SW480 (cell line): ENCODE measurements around the gene NPY.

Experiments used
- DNase-seq: peaks from one replicate; pipeline ENCODE4 v3.0.0-alpha.2; 2016; ENCODE audit warnings: low spot score

NPY gene

DNA sequence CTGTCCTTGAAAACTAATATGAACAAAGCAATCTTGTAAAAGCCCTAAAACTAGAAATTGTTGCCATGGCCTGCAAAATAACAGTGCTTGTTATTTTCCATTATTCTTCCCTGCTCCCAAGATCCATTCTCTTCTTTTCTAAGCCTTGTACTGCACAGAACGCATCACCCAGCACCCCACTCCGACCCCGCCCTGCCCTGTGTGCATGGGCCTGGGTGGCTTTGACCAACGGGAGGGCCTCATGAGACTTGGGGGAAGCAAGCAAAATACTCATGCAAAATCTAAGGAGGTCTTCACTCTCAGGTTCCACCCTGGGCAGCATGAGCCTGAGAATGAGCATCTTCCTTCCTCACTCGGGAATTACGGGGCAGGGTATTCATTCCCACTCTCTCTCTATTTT is 32.4 kb downstream of the NPY start:
- no peak for DNase-seq

DNA sequence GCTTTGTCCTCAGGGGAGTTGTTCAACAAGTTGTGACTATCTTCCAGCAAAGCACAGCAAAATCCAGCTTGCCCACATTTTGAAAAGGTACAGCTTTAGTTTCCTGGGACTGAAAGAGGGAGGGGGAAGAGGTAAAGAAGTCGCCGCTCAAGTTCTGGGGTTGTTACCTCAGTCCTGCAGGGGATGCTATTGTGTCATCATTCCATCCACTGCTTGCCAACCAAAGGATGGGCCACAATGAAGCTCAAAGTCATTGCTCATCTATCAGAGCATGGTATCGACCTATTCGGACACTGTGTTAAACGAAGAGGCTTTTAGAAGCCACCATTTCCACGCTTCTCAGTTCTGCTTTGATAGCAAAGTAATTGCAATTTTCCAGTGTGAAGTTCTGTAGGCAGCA is 34.3 kb downstream of the NPY start:
- DNase-seq = peak; percentile 25

DNA sequence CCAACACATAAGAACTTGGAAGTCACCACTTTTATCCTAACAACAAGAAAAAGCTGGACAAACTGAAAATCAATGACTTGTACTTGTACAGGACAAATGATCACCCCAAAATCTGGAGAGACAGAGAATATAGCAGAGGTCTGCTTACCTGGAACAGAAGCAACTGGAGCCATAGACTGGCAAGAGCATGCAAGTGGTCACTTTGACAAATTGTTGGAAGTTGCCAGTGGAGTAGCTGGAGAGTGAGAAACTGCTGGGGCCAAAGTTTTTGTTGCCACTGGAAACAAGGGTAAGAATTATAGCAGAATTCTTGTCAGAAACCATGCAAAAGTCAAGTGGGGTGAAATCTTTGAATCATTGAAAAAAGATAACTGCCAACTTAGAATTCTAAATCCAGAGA is 35.2 kb downstream of the NPY start:
- DNase-seq = no peak

- no peak for DNase-seq
Measured at GRCh38 chr7:24323961-24324480, 40.0 kb downstream of the NPY start.

DNA sequence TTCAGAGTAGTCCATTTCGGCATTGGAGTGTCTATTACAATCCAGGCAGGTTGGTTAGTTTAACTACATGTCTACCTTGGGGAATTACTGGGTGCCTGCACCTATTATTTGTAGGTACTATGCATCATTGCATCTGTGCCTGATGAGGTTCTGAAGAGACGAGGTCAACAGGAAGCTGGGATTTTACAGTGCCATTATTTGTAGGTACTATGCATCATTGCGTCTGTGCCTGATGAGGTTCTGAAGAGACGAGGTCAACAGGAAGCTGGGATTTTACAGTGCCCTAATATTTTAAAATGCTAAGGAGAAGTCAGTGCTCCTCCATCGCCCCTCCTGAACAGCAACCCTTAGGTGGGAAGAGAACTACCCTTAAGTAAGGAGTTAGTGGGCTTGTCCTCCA is 41.7 kb downstream of the NPY start:
- no peak for DNase-seq

DNA sequence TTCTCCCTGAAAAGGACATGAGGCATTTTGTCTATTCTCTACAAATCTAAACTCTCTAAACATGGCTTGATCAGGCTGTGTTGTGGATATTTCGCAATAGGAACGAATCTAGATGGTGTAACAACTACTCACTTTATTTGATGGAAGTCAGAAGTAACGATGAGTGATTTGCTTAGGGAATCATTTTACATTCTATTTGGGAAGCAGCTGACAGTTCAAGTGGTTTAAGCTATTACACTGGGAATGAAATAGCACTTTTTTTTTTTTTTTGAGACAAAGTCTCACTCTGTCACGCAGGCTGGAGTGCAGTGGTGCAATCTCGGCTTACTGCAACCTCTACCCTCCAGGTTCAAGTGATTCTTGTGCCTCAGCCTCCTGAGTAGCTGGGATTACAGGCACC is 44.1 kb downstream of the NPY start:
- DNase-seq = no peak

- no peak for DNase-seq
Measured at GRCh38 chr7:24328894-24329293, 44.9 kb downstream of the NPY start.

DNA sequence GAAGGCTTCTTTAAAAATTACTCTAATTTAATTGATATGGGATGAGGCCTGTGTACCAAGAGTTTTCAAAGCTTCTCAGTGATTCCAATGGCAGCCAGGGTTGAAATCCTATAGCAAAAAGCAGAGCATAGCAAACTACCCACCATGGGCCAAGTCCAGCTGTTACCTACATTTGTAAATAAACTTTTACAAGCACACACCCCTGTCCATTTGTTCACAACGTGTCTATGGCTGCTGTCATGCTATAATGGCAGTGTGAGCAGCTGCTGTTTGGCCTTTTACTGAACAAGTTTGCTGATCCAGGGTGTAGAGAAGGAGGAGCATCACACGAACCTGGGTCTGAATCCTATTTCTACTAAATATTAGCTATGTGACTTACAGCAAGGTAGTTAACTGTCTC is 50.0 kb downstream of the NPY start:
- no peak for DNase-seq

GRCh38 chr7:24334627-24335026 is 50.6 kb downstream of the NPY start:
- no peak for DNase-seq

DNA sequence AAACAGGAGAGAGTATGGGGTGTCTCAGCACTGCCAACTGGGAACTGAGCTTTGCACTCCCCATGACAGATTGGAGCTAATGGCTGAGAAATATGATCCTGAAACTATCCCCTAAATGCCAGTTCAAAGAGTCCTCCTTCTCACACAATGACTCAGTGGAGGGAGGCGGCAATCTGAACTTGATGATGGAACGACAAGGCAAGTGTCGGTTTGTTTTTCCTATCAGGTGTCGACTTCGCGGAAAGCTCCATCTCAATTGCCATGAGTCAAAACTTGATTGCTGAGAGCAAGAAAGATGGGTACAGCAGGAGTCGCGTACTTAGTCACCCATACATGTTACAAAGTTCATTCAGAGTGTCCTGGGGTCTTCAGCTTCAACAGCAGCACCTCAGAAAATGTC is 52.5 kb downstream of the NPY start:
- peak; percentile 74 for DNase-seq

- DNase-seq = no peak
Measured at GRCh38 chr7:24337180-24337579, 53.2 kb downstream of the NPY start.

DNA sequence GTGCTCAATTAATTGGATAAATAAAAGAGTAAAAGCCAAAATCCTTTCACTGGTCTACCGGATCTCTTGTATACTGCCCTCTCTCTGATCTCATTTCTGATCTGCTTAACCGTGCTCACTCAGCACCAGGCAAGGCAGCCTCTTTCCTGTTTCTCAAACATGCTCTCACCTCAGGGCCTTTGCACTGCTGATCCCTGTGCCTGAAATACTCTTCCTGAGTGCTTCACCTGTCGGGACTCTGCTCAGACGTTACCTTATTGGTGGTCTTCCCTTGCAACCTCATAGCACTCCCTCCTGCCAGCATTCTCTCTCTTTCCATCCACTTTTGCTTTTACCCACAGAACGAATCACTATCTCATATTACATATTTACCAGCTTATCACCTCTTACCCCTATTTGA is 55.6 kb downstream of the NPY start:
- no peak for DNase-seq

DNA sequence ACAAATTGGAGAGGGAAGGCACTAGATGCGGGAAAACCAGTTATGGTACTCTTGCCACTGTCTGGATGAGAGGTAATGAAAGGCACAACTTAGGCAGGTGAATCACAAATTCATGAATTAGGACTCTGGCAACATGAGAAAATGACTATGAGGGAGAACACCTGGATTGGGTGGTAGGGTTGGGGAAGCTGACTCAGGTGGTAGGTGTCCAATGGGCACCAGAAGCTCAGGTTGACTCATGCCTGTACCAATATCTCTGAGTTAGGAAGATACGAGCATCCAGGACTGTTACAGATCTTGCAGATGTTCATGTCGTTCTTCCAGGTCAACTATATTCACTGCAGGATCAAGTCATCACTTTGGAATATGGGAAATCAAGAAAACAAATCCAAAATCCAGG is 56.7 kb downstream of the NPY start:
- no peak for DNase-seq
